Measurements from ENCODE around the gene AZI2. TPM values are rescaled to one million over a fixed set of nuclear protein-coding genes. Genes with fewer than 3 reads are reported as not detected.

The AZI2 gene
- total and polyA plus RNA-seq, 2 experiments from 2014 or later: 24.5 to 28.6 TPM

GRCh38 chr3:28279770-28280169 lies 68.9 kb downstream of the AZI2 start (continued):
- no peak for TF ChIP-seq ZNF462 (CRISPR knock-in tag; IDR thresholded peaks at IDR 0.05)
- no peak for TF ChIP-seq POLR2AphosphoS5 (IDR thresholded peaks at IDR 0.05; ENCODE audit: low read depth)

- Histone ChIP-seq H3K4me2 (no peak overlapping the region), H3F3A (replicated peaks; ENCODE audit: low read depth) (no peaks in the 10 kb centered on the region), H4K20me1 (replicated peaks; ENCODE audit: insufficient read depth) (no peaks in the 10 kb centered on the region), H2AFZ (no peak overlapping the region), H3K4me3 (no peak overlapping the region), H3K27ac (ENCODE audit: low read depth) (no peak overlapping the region), H3K9me2 (ENCODE audit: insufficient read depth) (peaks cover 3% of the 10 kb centered on the region; the same call in 1 of the 2 replicates), H3K36me3 (ENCODE audit: insufficient read depth) (no peaks in the 10 kb centered on the region), H3K79me2 (replicated peaks; ENCODE audit: insufficient read depth) (no peaks in the 10 kb centered on the region; the same call in 1 of the 2 replicates), H3K4me1 (ENCODE audit: insufficient read depth) (no peaks in the 10 kb centered on the region), H3K27me3 (ENCODE audit: insufficient read depth) (no peaks in the 10 kb centered on the region)
- Mint-ChIP-seq H3K4me1 (peaks cover 3% of the 10 kb centered on the region; the same call in 1 of the 3 replicates), H3K4me3 (no peak overlapping the region), H3K27ac (no peak overlapping the region), H3K27me3 (ENCODE audit: insufficient read depth, low read depth, poor library complexity) (no peaks in the 10 kb centered on the region), H3K36me3 (ENCODE audit: low read depth) (peaks cover 12% of the 10 kb centered on the region), H3K9me3 (peaks cover 4% of the 10 kb centered on the region)
- DNase-seq (ENCODE audit: low spot score): no peak
- ATAC-seq: no peak
- no peak for TF ChIP-seq REST (IDR thresholded peaks at IDR 0.05; ENCODE audit: unreplicated experiment)
- no peak for TF ChIP-seq EZH2 (IDR thresholded peaks at IDR 0.05; ENCODE audit: low read depth, unreplicated experiment)
- TF ChIP-seq CTCF (conservative IDR thresholded peaks at IDR 0.05; ENCODE audit: low read depth in 2 of 2): no peak
- no peak for TF ChIP-seq ZNF114 (CRISPR knock-in tag; IDR thresholded peaks at IDR 0.05)
- no peak for TF ChIP-seq ZNF331 (CRISPR knock-in tag; IDR thresholded peaks at IDR 0.05; ENCODE audit: low read depth)
- TF ChIP-seq JUNB (IDR thresholded peaks at IDR 0.05; ENCODE audit: unreplicated experiment): no peak
- no peak for TF ChIP-seq STAT1 (IDR thresholded peaks at IDR 0.05; ENCODE audit: unreplicated experiment)
- no peak for TF ChIP-seq ETS1 (IDR thresholded peaks at IDR 0.05)
- TF ChIP-seq EZH2phosphoT487 (IDR thresholded peaks at IDR 0.05; ENCODE audit: unreplicated experiment): no peak
- no peak for TF ChIP-seq NANOG (IDR thresholded peaks at IDR 0.05; ENCODE audit: borderline replicate concordance)
These were observed 69.7 kb downstream of the AZI2 start for GRCh38 chr3:28278918-28279317.

Measured in GM23338 (cell line).